CD4-positive, alpha-beta T cell treated with Interleukin-21 for 1 hour (primary cell): ENCODE measurements around the gene LCE7A.

ENCODE experiments used
- DNase-seq: peaks from one replicate; pipeline ENCODE4 v3.0.0-alpha.2; 2020

Gene LCE7A

GRCh38 chr1:152859696-152860095 lies at the start of gene LCE7A:
LCE7A (plus strand) TSS chr1:152859996; CDS start chr1:152860698, 702 bp downstream.
- DNase-seq, result no peak

GRCh38 chr1:152811050-152811449 lies 48.7 kb upstream of the LCE7A start:
- no peak for DNase-seq

GRCh38 chr1:152811671-152812070 lies 48.1 kb upstream of the LCE7A start, which contains the start of gene LCE1B:
LCE1B (plus strand) TSS chr1:152811971; CDS start chr1:152812447, 476 bp downstream.
- DNase-seq, result no peak

- no peak for DNase-seq
Measured at GRCh38 chr1:152817309-152817708, 42.5 kb upstream of the LCE7A start.

- no peak for DNase-seq
Measured at GRCh38 chr1:152823294-152823693, 36.5 kb upstream of the LCE7A start.

GRCh38 chr1:152824964-152825363 lies 34.8 kb upstream of the LCE7A start:
- no peak for DNase-seq

- DNase-seq, result no peak
Measured at GRCh38 chr1:152827173-152827572, 32.6 kb upstream of the LCE7A start, which contains the start of gene LCE1A. LCE1A (plus strand) TSS chr1:152827473; CDS start chr1:152827473, 0 bp downstream.

- no peak for DNase-seq
Measured at GRCh38 chr1:152836870-152837269, 22.9 kb upstream of the LCE7A start.

GRCh38 chr1:152842556-152842955 lies 17.2 kb upstream of the LCE7A start, which contains the start of gene LCE6A:
LCE6A (plus strand) TSS chr1:152842856; CDS start chr1:152843521, 665 bp downstream.
- DNase-seq, result no peak

GRCh38 chr1:152855661-152856060 lies 4.1 kb upstream of the LCE7A start:
- no peak for DNase-seq

- DNase-seq, result no peak
Measured at GRCh38 chr1:152858062-152858461, 1.7 kb upstream of the LCE7A start.

GRCh38 chr1:152860129-152860528 lies 333 bp downstream of the LCE7A start:
- no peak for DNase-seq

- DNase-seq, result no peak
Measured at GRCh38 chr1:152861374-152861773, 1.6 kb downstream of the LCE7A start.

GRCh38 chr1:152864443-152864842 lies 4.6 kb downstream of the LCE7A start:
- DNase-seq, result no peak

GRCh38 chr1:152866321-152866720 lies 6.5 kb downstream of the LCE7A start:
- DNase-seq, result no peak

GRCh38 chr1:152869808-152870419 lies 10.1 kb downstream of the LCE7A start:
- peak; percentile 54 for DNase-seq

GRCh38 chr1:152870831-152871730 lies 11.3 kb downstream of the LCE7A start:
- DNase-seq, result no peak

GRCh38 chr1:152871731-152872126 lies 11.9 kb downstream of the LCE7A start:
- DNase-seq, result no peak

GRCh38 chr1:152873495-152873894 lies 13.7 kb downstream of the LCE7A start:
- no peak for DNase-seq

- no peak for DNase-seq
Measured at GRCh38 chr1:152876827-152877226, 17.0 kb downstream of the LCE7A start.

GRCh38 chr1:152878042-152878441 lies 18.2 kb downstream of the LCE7A start, which contains the start of gene SMCP:
SMCP (plus strand) TSS chr1:152878322; CDS start chr1:152884423, 6,101 bp downstream.
- no peak for DNase-seq

- DNase-seq, result no peak
Measured at GRCh38 chr1:152879559-152880198, 19.9 kb downstream of the LCE7A start.

- no peak for DNase-seq
Measured at GRCh38 chr1:152880316-152880715, 20.5 kb downstream of the LCE7A start.
